Measurements from ENCODE around the gene PSD2. TPM values are rescaled to one million over a fixed set of nuclear protein-coding genes. Genes with fewer than 3 reads are reported as not detected.

Gene PSD2
- total RNA-seq, 1 donor from 2014 or later: 0.68 TPM

GRCh38 chr5:139845846-139846681 lies 50.5 kb downstream of the PSD2 start:
- Mint-ChIP-seq H3K4me1 (peaks cover 3% of the 10 kb centered on the region), H3K4me3 (peak overlapping the region; percentile 44), H3K27me3 (ENCODE audit: low read depth) (peaks cover 63% of the 10 kb centered on the region), H3K27ac (ENCODE audit: unreplicated experiment) (no peak overlapping the region), H3K9me3 (no peaks in the 10 kb centered on the region), H3K36me3 (ENCODE audit: low read depth) (no peaks in the 10 kb centered on the region)
- no peak for DNase-seq (ENCODE audit: low read depth, low spot score)
- TF ChIP-seq, protein P1, sequence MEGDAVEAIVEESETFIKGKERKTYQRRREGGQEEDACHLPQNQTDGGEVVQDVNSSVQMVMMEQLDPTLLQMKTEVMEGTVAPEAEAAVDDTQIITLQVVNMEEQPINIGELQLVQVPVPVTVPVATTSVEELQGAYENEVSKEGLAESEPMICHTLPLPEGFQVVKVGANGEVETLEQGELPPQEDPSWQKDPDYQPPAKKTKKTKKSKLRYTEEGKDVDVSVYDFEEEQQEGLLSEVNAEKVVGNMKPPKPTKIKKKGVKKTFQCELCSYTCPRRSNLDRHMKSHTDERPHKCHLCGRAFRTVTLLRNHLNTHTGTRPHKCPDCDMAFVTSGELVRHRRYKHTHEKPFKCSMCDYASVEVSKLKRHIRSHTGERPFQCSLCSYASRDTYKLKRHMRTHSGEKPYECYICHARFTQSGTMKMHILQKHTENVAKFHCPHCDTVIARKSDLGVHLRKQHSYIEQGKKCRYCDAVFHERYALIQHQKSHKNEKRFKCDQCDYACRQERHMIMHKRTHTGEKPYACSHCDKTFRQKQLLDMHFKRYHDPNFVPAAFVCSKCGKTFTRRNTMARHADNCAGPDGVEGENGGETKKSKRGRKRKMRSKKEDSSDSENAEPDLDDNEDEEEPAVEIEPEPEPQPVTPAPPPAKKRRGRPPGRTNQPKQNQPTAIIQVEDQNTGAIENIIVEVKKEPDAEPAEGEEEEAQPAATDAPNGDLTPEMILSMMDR (conservative IDR thresholded peaks at IDR 0.05): no peak

GRCh38 chr5:139847091-139847490 lies 51.5 kb downstream of the PSD2 start:
- H3K36me3 Mint-ChIP-seq (ENCODE audit: low read depth): no peaks in the 10 kb centered on the region
- DNase-seq (ENCODE audit: low read depth, low spot score): no peak
- no peak overlapping the region for H3K27ac Mint-ChIP-seq (ENCODE audit: unreplicated experiment)
- H3K4me3 Mint-ChIP-seq: peak overlapping the region; percentile 42
- no peaks in the 10 kb centered on the region for H3K9me3 Mint-ChIP-seq
- H3K27me3 Mint-ChIP-seq (ENCODE audit: low read depth): peaks cover 63% of the 10 kb centered on the region
- peaks cover 3% of the 10 kb centered on the region for H3K4me1 Mint-ChIP-seq
- TF ChIP-seq, protein P1 (conservative IDR thresholded peaks at IDR 0.05): no peak

- no peak overlapping the region for H3K27ac Mint-ChIP-seq (ENCODE audit: unreplicated experiment)
- H3K9me3 Mint-ChIP-seq: no peaks in the 10 kb centered on the region
- peaks cover 3% of the 10 kb centered on the region for H3K4me1 Mint-ChIP-seq
- no peak overlapping the region for H3K4me3 Mint-ChIP-seq
- no peaks in the 10 kb centered on the region for H3K36me3 Mint-ChIP-seq (ENCODE audit: low read depth)
- peak; percentile 61 for DNase-seq (ENCODE audit: low read depth, low spot score)
- TF ChIP-seq, protein P1 (conservative IDR thresholded peaks at IDR 0.05): peak; percentile 41
- peaks cover 62% of the 10 kb centered on the region for H3K27me3 Mint-ChIP-seq (ENCODE audit: low read depth)
Observed at GRCh38 chr5:139847790-139848507, 52.3 kb downstream of the PSD2 start.

- H3K9me3 Mint-ChIP-seq: no peaks in the 10 kb centered on the region
- H3K27ac Mint-ChIP-seq (ENCODE audit: unreplicated experiment): no peak overlapping the region
- TF ChIP-seq, protein P1 (conservative IDR thresholded peaks at IDR 0.05): no peak
- H3K36me3 Mint-ChIP-seq (ENCODE audit: low read depth): no peaks in the 10 kb centered on the region
- H3K4me3 Mint-ChIP-seq: peak overlapping the region; percentile 78
- DNase-seq (ENCODE audit: low read depth, low spot score): peak; percentile 24
- peaks cover 3% of the 10 kb centered on the region for H3K4me1 Mint-ChIP-seq
- peaks cover 58% of the 10 kb centered on the region for H3K27me3 Mint-ChIP-seq (ENCODE audit: low read depth)
Observed at GRCh38 chr5:139848508-139849100, 53.0 kb downstream of the PSD2 start.

GRCh38 chr5:139849501-139849900 lies 53.9 kb downstream of the PSD2 start:
- no peaks in the 10 kb centered on the region for H3K36me3 Mint-ChIP-seq (ENCODE audit: low read depth)
- no peak overlapping the region for H3K27ac Mint-ChIP-seq (ENCODE audit: unreplicated experiment)
- H3K4me3 Mint-ChIP-seq: peak overlapping the region; percentile 77
- TF ChIP-seq, protein P1 (conservative IDR thresholded peaks at IDR 0.05): no peak
- no peak for DNase-seq (ENCODE audit: low read depth, low spot score)
- peaks cover 3% of the 10 kb centered on the region for H3K4me1 Mint-ChIP-seq
- H3K27me3 Mint-ChIP-seq (ENCODE audit: low read depth): peaks cover 54% of the 10 kb centered on the region
- H3K9me3 Mint-ChIP-seq: no peaks in the 10 kb centered on the region

All from neural crest cell (in vitro differentiated cells).